IPS DF 19.7 (cell line): ENCODE data around the gene LSM3.
"Not testable (repeated sequence)": the region's sequence is repeated elsewhere in the genome, so short reads cannot be mapped to it uniquely, and the experiment has no call there.

Experiments
- DNase-seq: peaks from one replicate; pipeline ENCODE4 v3.0.0-alpha.2; 2013; ENCODE audit warnings: low read depth, low spot score

Gene LSM3

GRCh38 chr3:14222457-14222856, 43.8 kb downstream of the LSM3 start:
- no peak for DNase-seq

- no peak for DNase-seq
These were observed 44.4 kb downstream of the LSM3 start for GRCh38 chr3:14222900-14223594.

GRCh38 chr3:14223595-14223994, 45.0 kb downstream of the LSM3 start:
- no peak for DNase-seq

GRCh38 chr3:14224895-14225294, 46.3 kb downstream of the LSM3 start:
- DNase-seq, result no peak

GRCh38 chr3:14225421-14225820, 46.8 kb downstream of the LSM3 start:
- DNase-seq, result no peak

GRCh38 chr3:14226351-14226750, 47.7 kb downstream of the LSM3 start:
- not testable (repeated sequence) for DNase-seq

- no peak for DNase-seq
These were observed 49.2 kb downstream of the LSM3 start for GRCh38 chr3:14227856-14228255.

GRCh38 chr3:14228681-14229470, 50.3 kb downstream of the LSM3 start:
- no peak for DNase-seq

GRCh38 chr3:14229695-14230094, 51.1 kb downstream of the LSM3 start:
- DNase-seq, result not testable (repeated sequence)

GRCh38 chr3:14230729-14231128, 52.1 kb downstream of the LSM3 start:
- DNase-seq, result no peak

GRCh38 chr3:14231145-14231990, 52.8 kb downstream of the LSM3 start:
- DNase-seq, result no peak

- no peak for DNase-seq
These were observed 53.4 kb downstream of the LSM3 start for GRCh38 chr3:14231998-14232501.

- no peak for DNase-seq
These were observed 55.8 kb downstream of the LSM3 start for GRCh38 chr3:14234251-14235002.

- no peak for DNase-seq
These were observed 56.6 kb downstream of the LSM3 start for GRCh38 chr3:14235003-14235911.

- DNase-seq, result no peak
These were observed 57.3 kb downstream of the LSM3 start for GRCh38 chr3:14235912-14236295.

GRCh38 chr3:14236902-14237301, 58.3 kb downstream of the LSM3 start:
- no peak for DNase-seq

GRCh38 chr3:14237457-14237856, 58.8 kb downstream of the LSM3 start:
- no peak for DNase-seq

- DNase-seq, result no peak
These were observed 59.7 kb downstream of the LSM3 start for GRCh38 chr3:14238356-14238755.

- DNase-seq, result no peak
These were observed 60.3 kb downstream of the LSM3 start for GRCh38 chr3:14238930-14239329.

GRCh38 chr3:14239940-14240339, 61.3 kb downstream of the LSM3 start:
- DNase-seq, result no peak
